Neuron (in vitro differentiated cells): ENCODE measurements around the gene UBE2M.

ENCODE experiments used
- H2AFZ ChIP-seq: one replicate; pipeline ENCODE4 v1.6.1; 2013; ENCODE audit warnings: low read depth, mild to moderate bottlenecking, inconsistent platforms, low read length, moderate library complexity
- H3K27me3 ChIP-seq: one replicate; pipeline ENCODE4 v1.6.1; 2013; ENCODE audit warnings: low read length; ENCODE audit not compliant: insufficient read depth
- H3K36me3 ChIP-seq: one replicate; pipeline ENCODE4 v1.6.1; 2013; ENCODE audit warnings: low read length; ENCODE audit not compliant: insufficient read depth
- H3K4me1 ChIP-seq: one replicate; pipeline ENCODE4 v1.6.1; 2013; ENCODE audit warnings: low read length; ENCODE audit not compliant: insufficient read depth
- H3K4me3 ChIP-seq: 2 replicates; pipeline ENCODE4 v1.5.1; 2013; ENCODE audit warnings: mild to moderate bottlenecking, low read length, moderate library complexity
- H3K9me3 ChIP-seq: one replicate; pipeline ENCODE4 v1.6.1; 2013; ENCODE audit warnings: low read length

UBE2M gene

DNA sequence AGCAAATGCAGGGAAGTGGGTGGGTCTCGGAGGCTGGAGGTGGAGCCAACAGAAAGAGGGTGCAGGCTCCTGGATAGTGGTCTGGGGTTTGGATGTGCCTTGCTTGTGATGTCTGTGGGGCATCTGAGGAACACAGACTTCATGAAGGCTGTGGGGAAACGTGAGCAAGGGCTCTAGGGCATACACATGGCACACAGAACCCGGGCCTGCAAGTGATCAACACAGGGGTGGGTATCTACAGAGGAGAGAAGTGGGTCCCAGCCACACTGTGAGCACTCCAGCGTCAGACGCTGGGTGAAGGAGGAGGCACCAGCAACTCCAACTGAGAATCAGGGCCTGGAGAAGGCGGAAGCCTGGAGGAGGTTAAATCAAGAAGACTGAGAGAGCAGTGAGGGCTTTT, 5.4 kb upstream of the UBE2M start:
- peaks cover 10% of the 10 kb centered on the region for H3K4me1 ChIP-seq
- no peak overlapping the region for H2AFZ ChIP-seq
- H3K9me3 ChIP-seq = no peaks in the 10 kb centered on the region
- no peak overlapping the region for H3K4me3 ChIP-seq
- H3K27me3 ChIP-seq = no peaks in the 10 kb centered on the region
- H3K36me3 ChIP-seq = peaks cover 18% of the 10 kb centered on the region

DNA sequence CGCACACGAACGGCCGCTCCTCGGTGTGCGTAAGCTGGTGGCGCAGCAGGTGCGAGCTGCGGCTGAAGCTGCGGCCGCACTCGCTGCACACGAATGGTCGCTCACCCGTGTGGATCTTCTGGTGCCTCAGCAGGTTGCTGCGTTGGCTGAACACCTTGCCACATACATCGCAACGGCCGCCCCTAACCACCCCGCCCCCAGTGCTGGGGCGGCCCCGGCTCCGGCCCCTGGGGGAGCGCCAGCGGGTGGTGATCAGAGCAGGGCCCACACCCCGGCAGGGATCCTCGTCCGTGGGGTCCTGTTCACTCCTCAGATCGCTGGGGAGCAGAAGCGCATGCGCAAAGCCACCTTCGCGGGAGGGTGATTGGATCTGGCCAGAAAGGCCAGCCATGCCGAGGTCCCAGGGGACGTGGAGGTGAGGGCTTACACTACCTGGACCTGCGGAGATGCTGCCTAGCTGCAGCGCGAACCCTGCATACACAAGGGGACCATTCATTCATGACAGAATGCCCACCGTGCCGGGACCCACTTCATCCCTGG, 4.7 kb upstream of the UBE2M start:
- H3K27me3 ChIP-seq = no peaks in the 10 kb centered on the region
- H3K4me1 ChIP-seq = peaks cover 10% of the 10 kb centered on the region
- H3K36me3 ChIP-seq = peaks cover 14% of the 10 kb centered on the region
- H3K9me3 ChIP-seq = no peaks in the 10 kb centered on the region
- H3K4me3 ChIP-seq = no peak overlapping the region
- H2AFZ ChIP-seq = no peak overlapping the region

DNA sequence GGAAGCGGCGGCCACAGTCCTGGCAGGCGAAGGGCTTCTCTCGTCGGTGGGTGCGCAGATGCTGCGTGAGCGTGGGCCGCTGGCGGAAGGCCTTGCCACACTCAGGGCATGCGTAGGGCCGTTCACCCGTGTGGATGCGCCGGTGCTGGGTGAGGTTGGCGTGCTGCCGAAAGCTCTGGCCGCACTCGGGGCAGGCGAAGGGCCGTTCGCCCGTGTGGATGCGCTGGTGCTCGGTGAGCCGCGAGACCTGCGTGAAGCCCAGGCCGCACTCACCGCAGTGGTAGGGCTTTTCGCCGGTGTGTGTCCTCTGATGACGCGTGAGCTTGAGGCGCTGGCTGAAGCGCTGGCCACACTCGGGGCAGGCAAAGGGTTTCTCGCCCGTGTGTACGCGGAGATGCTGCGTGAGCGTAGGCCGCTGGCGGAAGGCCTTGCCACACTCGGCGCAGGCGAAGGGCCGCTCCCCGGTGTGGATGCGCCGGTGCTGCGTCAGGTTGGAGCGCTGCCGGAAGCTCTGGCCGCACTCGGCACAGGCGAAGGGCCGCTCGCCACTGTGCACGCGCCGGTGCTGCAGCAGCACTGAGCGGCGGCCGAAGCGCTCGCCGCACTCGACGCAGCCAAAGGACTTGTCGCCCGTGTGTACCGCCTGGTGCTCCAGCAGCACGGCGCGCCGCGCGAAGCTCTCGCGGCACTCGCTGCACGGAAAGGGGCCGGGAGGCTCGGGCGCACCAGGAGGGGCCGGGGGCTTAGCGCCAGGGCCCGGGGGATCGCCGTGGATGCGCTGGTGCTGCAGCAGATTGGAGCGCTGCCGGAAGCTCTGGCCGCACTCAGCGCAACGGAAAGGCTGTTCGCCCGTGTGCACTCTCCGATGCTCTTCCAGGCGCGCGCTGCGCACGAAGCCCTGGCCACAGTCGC, 4.0 kb upstream of the UBE2M start:
- no peaks in the 10 kb centered on the region for H3K9me3 ChIP-seq
- H3K4me3 ChIP-seq = no peak overlapping the region

DNA sequence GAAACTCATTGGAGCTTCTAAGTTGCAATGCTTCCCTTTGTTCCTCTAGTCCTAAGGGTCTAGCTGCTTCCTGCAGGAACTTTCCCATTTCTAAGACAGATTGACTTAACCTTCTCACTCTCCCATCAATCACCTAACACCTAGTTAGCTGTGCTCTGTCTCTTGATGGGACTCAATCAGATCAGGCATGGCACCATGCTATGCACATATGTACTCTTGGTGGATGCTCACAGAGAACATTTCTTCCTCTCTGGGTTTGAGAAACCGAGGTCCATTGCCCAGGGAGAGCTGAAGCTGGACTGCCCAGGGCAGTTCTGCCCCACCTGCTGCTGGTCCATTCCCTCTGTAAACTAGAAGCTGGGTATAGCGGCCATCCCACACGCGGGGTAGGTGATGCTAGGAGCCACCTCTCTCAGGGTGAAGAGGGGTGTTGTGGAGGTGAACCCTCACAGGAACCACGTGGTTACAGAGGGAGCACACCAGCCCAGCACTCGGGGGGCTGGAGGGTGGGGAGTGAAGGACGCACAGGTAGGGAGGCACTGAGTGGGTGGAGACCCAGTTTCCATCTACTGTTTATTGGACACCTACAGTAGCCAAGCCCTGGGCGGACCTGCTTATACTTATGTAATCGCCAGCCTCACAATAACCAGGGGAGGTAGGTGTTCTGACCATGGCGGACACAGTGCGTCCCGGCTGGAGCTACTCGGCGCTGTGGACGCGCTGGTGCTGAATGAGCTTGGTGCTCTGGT, 3.1 kb upstream of the UBE2M start:
- Histone ChIP-seq H3K27me3 (no peaks in the 10 kb centered on the region), H3K36me3 (peaks cover 18% of the 10 kb centered on the region), H3K9me3 (no peaks in the 10 kb centered on the region), H3K4me1 (peaks cover 19% of the 10 kb centered on the region), H3K4me3 (no peak overlapping the region), H2AFZ (no peak overlapping the region)

More for the DNA sequence above, 4.0 kb upstream of the UBE2M start:
- Histone ChIP-seq H2AFZ (no peak overlapping the region), H3K27me3 (no peaks in the 10 kb centered on the region), H3K36me3 (peaks cover 14% of the 10 kb centered on the region), H3K4me1 (peaks cover 11% of the 10 kb centered on the region)

DNA sequence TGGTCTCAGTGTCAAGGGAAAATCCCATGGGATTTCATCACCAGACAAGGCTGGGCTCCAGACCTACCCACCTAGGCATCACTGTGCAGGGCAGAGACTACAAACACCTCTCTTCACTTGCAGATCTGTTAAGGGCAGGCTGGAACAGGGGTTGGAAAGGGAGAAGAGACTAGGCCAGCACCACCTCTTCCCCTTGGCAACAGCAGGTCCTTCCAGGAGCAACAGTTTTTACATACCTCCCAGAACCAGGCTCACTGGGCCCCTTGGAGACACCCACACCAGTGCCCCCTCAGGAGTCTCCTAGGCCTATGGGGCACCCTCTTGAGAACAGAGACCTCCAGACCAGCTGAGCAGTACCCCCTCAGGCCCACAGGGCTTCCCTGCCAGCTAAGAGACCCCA, 2.5 kb upstream of the UBE2M start:
- Histone ChIP-seq H2AFZ (no peak overlapping the region), H3K4me3 (no peak overlapping the region), H3K4me1 (peaks cover 24% of the 10 kb centered on the region), H3K27me3 (no peaks in the 10 kb centered on the region), H3K9me3 (no peaks in the 10 kb centered on the region), H3K36me3 (peaks cover 24% of the 10 kb centered on the region)

DNA sequence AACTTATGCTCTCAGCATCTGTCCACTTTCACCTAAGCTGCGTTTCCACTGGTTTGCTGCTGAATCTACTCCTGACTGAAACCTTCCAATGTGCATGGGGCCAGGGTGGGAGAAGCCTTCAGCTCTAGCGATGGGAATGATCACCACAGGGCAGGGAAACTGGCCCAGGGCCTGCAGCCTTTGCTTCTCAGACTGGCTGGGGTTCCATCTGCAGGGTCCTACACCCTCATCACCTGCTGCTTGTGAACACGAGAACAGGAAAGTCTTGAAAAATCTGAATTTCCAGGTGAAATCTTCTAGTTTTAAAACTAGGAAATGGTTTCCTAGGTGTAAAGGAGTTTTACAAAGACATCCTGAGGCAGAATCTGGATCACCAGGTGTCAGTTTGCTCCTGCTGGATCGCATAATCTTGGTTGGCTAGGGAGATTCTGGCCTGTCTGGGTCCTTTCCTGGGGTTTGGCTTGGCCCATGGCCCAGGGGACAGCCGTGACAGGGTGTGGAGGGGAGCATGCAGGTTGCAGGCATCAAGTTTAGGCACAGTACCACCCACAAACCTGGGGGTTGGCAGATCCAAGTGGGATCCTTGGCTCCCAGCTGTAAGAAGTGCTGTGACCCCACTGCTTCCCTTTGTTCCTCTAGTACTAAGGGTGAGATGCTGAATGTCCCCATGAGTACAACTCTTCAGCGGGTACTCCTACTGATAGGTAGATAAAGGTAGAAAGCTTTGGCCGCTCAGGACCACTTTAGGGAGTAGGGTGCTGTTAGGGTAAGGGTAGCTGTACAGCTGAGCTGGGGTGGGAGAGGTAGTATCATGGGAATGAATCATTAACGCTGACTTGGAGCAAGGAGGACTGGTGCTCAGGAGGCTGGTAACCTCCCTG, 1.8 kb upstream of the UBE2M start:
- Histone ChIP-seq H3K4me1 (peaks cover 28% of the 10 kb centered on the region), H3K9me3 (no peaks in the 10 kb centered on the region), H3K27me3 (no peaks in the 10 kb centered on the region), H3K36me3 (peaks cover 28% of the 10 kb centered on the region), H2AFZ (no peak overlapping the region), H3K4me3 (peak overlapping the region; percentile 87)

DNA sequence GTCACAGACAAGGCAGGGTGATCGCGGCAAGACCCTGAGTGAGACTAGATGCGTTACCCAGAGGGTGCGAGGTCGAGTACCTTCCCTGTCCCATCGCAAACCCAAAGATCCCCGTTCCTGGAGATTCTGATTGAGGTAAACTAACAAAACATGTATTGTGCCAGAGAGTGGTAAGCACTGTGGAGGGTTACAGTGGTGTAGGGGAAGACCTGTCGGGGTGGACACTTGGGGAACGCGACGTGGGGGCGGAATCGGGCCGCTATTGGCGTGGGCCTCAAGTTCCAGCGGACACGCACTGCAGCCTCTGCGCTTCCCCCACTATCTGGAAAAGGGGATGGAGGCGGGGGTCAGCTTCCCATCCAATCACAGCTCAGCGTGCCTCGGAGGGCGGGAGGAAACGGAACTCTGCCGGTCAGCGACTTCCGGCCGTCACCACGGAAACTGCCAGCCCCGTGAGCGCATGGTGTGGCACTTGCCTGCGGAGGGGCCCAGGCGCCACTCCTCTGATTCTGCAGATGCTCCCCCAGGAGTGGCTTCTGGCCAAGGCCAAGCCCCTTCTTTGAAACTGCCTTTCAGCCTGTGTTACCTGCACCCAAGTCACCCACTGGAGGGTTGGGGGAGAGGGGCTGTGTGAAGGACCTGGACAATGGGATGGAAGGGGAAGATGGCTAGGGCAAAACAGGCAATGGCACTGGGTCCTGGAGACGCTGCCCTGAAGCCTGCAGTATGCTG, 1.0 kb upstream of the UBE2M start:
- H2AFZ ChIP-seq = no peak overlapping the region
- H3K36me3 ChIP-seq = peaks cover 28% of the 10 kb centered on the region
- peaks cover 31% of the 10 kb centered on the region for H3K4me1 ChIP-seq

DNA sequence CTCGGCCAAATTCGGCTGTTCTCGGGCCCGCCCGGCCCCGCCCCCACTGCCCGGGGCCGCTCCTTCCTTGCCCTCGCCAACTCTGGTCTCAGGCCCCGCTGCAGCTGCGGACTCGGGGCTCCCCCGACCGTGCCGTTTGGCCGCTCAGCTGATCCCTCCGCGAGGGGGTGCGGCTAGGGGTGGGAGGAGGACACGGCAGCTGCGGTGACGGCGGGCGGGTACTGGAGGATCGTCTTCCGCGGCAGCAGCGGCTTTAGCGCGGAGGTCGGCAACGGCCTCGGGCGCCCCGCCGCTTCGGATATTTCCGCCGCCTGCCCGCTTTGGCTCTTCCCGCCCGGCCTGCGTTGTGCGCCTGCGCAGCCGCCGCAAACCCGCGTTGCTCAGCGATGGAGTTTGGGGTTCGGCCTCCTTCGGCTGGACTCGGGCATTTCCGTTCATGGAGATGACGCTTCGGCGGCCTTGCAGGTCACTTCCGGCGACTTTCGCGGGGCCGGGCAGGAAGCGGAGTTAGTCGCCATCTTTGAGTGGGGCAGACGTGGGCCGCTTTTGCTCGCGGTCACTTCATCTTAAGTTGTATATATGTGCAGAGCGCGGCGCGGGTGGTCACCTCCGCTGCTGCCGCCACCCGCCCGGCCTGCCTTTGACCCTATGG, 338 bp upstream of the UBE2M start:
- peaks cover 37% of the 10 kb centered on the region for H3K4me1 ChIP-seq
- H3K4me3 ChIP-seq = peak overlapping the region; percentile 87
- no peaks in the 10 kb centered on the region for H3K9me3 ChIP-seq
- peak overlapping the region; percentile 30 for H2AFZ ChIP-seq
- H3K36me3 ChIP-seq = peaks cover 28% of the 10 kb centered on the region
- no peaks in the 10 kb centered on the region for H3K27me3 ChIP-seq

More for the DNA sequence above, 1.0 kb upstream of the UBE2M start:
- H3K9me3 ChIP-seq = no peaks in the 10 kb centered on the region
- no peaks in the 10 kb centered on the region for H3K27me3 ChIP-seq
- peak overlapping the region; percentile 87 for H3K4me3 ChIP-seq

DNA sequence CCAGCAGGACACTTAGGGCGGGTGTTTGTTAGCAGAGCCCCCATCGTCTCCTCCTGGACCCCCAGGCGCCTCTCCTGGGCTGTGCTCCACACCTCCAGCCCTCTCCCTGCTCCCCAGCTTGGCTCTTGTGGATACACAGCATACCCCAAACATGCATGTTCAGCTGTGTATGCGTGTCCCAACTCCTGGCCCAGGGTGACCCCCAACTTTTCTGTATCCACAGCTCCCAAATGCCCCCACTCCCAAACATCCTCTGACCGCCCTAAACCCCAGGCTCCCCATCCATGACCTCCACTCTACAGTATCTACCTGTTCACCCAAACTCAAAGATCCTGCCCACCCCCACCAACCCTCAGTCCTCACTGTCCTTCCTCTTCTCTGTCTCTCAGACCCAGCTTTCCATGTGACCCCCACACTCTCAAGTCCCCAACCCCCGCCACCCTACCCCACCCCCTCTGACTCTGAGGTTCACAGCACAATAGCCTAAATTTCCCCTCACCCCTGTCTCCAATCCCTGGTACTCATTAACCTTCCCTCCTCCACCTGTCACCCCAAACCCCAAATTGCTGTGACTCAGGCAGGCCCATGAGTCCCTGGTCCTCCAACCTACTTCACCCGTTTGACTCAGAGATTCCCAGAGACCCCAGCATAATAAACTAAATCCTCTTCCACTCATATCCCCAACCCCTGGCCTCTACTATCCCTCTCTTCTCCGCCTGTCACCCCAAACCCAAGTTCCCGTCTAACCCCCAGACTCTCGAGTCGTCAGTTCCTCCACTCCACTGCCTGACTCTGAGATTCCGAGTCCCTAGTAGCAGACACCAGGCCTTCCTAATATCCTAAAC, 968 bp downstream of the UBE2M start:
- H3K9me3 ChIP-seq = no peaks in the 10 kb centered on the region
- H3K4me1 ChIP-seq = peaks cover 42% of the 10 kb centered on the region
- peaks cover 34% of the 10 kb centered on the region for H3K36me3 ChIP-seq
- peak overlapping the region; percentile 87 for H3K4me3 ChIP-seq
- no peaks in the 10 kb centered on the region for H3K27me3 ChIP-seq
- H2AFZ ChIP-seq = no peak overlapping the region

DNA sequence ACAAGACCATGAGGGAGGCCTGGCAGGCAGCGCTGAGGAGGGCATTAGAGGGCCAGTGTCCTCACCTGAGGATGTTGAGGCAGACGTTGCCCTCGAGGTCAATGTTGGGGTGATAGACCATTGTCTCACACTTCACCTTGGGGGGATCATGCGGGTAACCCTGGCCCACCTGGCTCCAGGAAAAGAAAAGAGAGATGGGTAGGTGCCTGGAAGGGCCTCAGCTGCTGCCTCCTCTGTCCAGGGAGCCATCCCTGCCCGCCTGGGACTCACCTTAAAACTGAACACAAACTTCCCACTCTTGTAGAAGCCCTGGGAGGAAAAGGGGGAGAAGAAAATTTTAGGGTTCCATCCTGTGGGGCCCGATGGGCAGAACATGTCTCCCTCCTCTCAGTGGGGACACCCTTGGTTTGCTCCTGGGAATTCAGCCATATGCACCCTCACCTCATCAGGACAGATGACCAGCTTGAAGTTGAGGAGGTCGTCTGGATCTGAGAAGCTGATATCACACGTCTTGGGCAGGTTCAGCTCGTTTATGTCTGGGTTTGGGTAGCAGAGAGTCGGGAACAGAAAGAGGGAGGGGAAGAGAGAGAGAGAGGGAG, 1.7 kb downstream of the UBE2M start:
- peaks cover 42% of the 10 kb centered on the region for H3K4me1 ChIP-seq
- H3K9me3 ChIP-seq = no peaks in the 10 kb centered on the region
- no peaks in the 10 kb centered on the region for H3K27me3 ChIP-seq
- H3K36me3 ChIP-seq = peaks cover 34% of the 10 kb centered on the region
- peak overlapping the region; percentile 87 for H3K4me3 ChIP-seq
- H2AFZ ChIP-seq = no peak overlapping the region
